ENCODE measurements around the gene CATSPER1.

GRCh38 chr11:66004186-66004585 is 22.1 kb downstream of the CATSPER1 start:
- TF ChIP-seq EP300 (IDR thresholded peaks at IDR 0.05; ENCODE audit: borderline replicate concordance in 1 of 2, low read depth in 1 of 2, low read length in 1 of 2) (no peak), CTCF (IDR thresholded peaks at IDR 0.05) (no peak), YY1 (IDR thresholded peaks at IDR 0.05; ENCODE audit: low read depth) (no peak), RAD21 (IDR thresholded peaks at IDR 0.05; ENCODE audit: low read length) (no peak), SIN3A (IDR thresholded peaks at IDR 0.05; ENCODE audit: borderline replicate concordance, low read depth, low read length) (no peak), TEAD4 (IDR thresholded peaks at IDR 0.05; ENCODE audit: borderline replicate concordance, insufficient read depth) (no peak), FOXJ3 (CRISPR knock-in tag; IDR thresholded peaks at IDR 0.05) (no peak)

All from SK-N-SH (cell line).